Esophagus muscularis mucosa (tissue), 4 donors: ENCODE measurements around the gene AGPAT4. TPM values are rescaled to one million over a fixed set of nuclear protein-coding genes. Genes with fewer than 3 reads are reported as not detected.
A peak's percentile ranks its signal among the peaks of the same experiment; 100 is the strongest.

Source experiments
- DNase-seq: peaks from one replicate; pipeline ENCODE4 v3.0.0-alpha.2; 2017; ENCODE audit errors: extremely low spot score
- H3K27ac ChIP-seq, 4 donors: fragments of 200-600 bp; sonication (generic); replicated peaks in 1 of 4; 1 replicate in 3 of 4; 2 replicates in 1 of 4; pipeline ENCODE4 v1.5.1; 2016 to 2019; ENCODE audit warnings: mild to moderate bottlenecking in 1 of 4
- H3K27me3 ChIP-seq, 4 donors: fragments of 200-600 bp; sonication (generic); one replicate each; pipeline versions ENCODE4 v1.5.1 to v1.6.0; 2016 to 2019
- H3K36me3 ChIP-seq, 4 donors: fragments of 200-600 bp; sonication (generic); one replicate each; pipeline ENCODE4 v1.5.1; 2016 to 2019
- H3K4me1 ChIP-seq, 4 donors: fragments of 200-600 bp; sonication (generic); one replicate each; pipeline ENCODE4 v1.5.1; 2016 to 2019
- H3K4me3 ChIP-seq, 4 donors: fragments of 200-600 bp; sonication (generic); 1 replicate in 2 of 4; 2 replicates in 2 of 4; pipeline ENCODE4 v1.5.1; 2016 to 2019; ENCODE audit warnings: mild to moderate bottlenecking in 4 of 4, moderate library complexity in 1 of 4
- H3K9me3 ChIP-seq, 4 donors: fragments of 200-600 bp; sonication (generic); 1 replicate in 3 of 4; 2 replicates in 1 of 4; pipeline ENCODE4 v1.5.1; 2016 to 2019
- EP300 ChIP-seq: sonication (generic); formaldehyde crosslinking; IDR thresholded peaks from one replicate; pipeline ENCODE4 v1.6.1; 2017; ENCODE audit warnings: antibody characterized with exemption
- POLR2A ChIP-seq: fragments of 450-650 bp; IDR thresholded peaks from one replicate; pipeline ENCODE4 v1.6.1; 2017; ENCODE audit warnings: antibody characterized with exemption, moderate library complexity, mild to moderate bottlenecking, low read depth
- POLR2AphosphoS5 ChIP-seq, 2 donors: sonication (generic); formaldehyde crosslinking; IDR thresholded peaks; one replicate each; pipeline ENCODE4 v1.6.1; 2017; ENCODE audit warnings: antibody characterized with exemption in 2 of 2
- WGBS: methylation state at CpG from one replicate; pipeline ENCODE4 v1.1.5; 2018; 5-methylcytosine and 5-hydroxymethylcytosine counted together
- intact Hi-C: fragments of 100-400 bp; cut with DNase I; formaldehyde crosslinking; loops from one replicate; pipeline ENCODE4 v1.15.1; 2023
- total RNA-seq, 4 donors: library from RNA; depleted of rRNA; stranded (reverse); fragments of >200 nt; gene quantifications; one replicate each; pipeline versions ENCODE4 v1.1.0 to v1.2.1, GENCODE V29; 2016
- TF ChIP-seq, protein P1 (sequence below), 3 experiments: fragments of 200-600 bp in 2 of 3; fragments of 450-650 bp in 1 of 3; sonication (generic) in 2 of 3; IDR thresholded peaks; one replicate each; pipeline ENCODE4 v1.5.1; 2017 to 2019; ENCODE audit warnings: antibody characterized with exemption in 3 of 3, mild to moderate bottlenecking in 2 of 3, moderate library complexity in 1 of 3

Gene AGPAT4
- total RNA-seq, 4 donors from 2014 or later = 7.9 to 12.6 (median 10.0) TPM

DNA sequence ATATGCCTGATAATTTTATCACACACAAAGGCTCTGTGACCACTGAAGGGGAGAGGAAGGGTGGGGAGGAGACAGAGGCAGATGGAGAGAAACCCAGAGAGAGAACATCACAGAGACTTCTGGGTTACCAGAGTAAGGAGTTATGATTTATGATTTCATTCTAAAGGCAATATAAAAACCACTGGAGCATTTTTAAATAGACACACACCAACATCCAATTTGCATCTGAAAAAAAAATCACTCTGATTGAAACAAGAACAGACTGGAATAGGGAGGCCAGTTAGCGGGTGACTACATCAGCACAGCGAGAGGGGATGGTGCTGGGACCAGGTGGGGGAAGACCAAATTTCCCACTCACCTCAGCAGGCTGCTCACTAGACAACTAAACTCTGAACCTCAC, 104.8 kb downstream of the AGPAT4 start:
- Histone ChIP-seq H3K9me3 (no peaks in the 10 kb centered on the region), H3K4me3 (no peak overlapping the region), H3K36me3 (peaks cover 9 to 23% (median 16%) of the 10 kb centered on the region in 4 donors), H3K27ac (peak overlapping the region in 1 of 4 donors; percentile 3), H3K27me3 (no peaks in the 10 kb centered on the region), H3K4me1 (peaks cover 0 to 27% (median 22%) of the 10 kb centered on the region in 4 donors)
- no peak for DNase-seq
- 94% methylated on average over 2 of the region's 2 CpGs for WGBS
- intact Hi-C loops = no loop called here
- TF ChIP-seq POLR2A (no peak), POLR2AphosphoS5 (IDR thresholded peaks at IDR 0.05) (no peak), EP300 (no peak)
- TF ChIP-seq, protein P1, sequence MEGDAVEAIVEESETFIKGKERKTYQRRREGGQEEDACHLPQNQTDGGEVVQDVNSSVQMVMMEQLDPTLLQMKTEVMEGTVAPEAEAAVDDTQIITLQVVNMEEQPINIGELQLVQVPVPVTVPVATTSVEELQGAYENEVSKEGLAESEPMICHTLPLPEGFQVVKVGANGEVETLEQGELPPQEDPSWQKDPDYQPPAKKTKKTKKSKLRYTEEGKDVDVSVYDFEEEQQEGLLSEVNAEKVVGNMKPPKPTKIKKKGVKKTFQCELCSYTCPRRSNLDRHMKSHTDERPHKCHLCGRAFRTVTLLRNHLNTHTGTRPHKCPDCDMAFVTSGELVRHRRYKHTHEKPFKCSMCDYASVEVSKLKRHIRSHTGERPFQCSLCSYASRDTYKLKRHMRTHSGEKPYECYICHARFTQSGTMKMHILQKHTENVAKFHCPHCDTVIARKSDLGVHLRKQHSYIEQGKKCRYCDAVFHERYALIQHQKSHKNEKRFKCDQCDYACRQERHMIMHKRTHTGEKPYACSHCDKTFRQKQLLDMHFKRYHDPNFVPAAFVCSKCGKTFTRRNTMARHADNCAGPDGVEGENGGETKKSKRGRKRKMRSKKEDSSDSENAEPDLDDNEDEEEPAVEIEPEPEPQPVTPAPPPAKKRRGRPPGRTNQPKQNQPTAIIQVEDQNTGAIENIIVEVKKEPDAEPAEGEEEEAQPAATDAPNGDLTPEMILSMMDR (IDR thresholded peaks at IDR 0.05) = no peak

DNA sequence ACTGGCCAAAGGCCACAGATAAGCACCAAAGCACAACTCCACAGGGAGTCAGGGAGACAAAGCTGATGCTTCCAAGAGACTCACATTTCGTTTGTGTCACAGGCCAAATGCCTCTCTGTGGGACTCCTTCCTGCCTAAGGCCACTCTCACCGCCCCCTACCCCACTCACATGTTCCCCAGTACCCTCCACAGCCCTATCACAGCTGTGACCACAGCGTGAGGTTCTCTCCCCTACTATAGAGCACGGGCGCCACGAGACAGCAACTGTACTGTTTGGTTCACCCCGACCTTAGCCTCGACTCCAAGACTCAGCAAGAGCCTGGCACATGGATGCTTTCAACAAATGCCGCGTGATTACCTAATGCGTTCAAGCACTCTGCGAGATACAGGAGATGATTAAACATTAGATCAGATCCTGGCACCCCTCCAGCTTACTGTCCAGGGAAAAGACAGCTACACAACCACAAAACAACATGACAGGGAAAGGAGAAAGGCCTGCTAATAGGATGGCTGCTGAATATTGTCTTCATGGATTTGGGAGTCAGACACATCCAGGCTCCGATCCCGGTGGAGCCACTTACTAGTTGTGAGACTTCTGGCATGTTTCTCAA, 105.5 kb downstream of the AGPAT4 start:
- H3K9me3 ChIP-seq = no peaks in the 10 kb centered on the region
- DNase-seq = no peak
- H3K27me3 ChIP-seq = no peaks in the 10 kb centered on the region
- H3K36me3 ChIP-seq = peaks cover 10 to 30% (median 21%) of the 10 kb centered on the region in 4 donors
- peaks cover 0 to 27% (median 22%) of the 10 kb centered on the region in 4 donors for H3K4me1 ChIP-seq
- no peak for TF ChIP-seq EP300
- peak in 1 of 2 donors; percentile 7 for TF ChIP-seq POLR2AphosphoS5 (IDR thresholded peaks at IDR 0.05)
- intact Hi-C loops = no loop called here
- H3K27ac ChIP-seq = no peak overlapping the region
- WGBS = 55% methylated on average over 11 of the region's 14 CpGs
- H3K4me3 ChIP-seq = no peak overlapping the region

DNA sequence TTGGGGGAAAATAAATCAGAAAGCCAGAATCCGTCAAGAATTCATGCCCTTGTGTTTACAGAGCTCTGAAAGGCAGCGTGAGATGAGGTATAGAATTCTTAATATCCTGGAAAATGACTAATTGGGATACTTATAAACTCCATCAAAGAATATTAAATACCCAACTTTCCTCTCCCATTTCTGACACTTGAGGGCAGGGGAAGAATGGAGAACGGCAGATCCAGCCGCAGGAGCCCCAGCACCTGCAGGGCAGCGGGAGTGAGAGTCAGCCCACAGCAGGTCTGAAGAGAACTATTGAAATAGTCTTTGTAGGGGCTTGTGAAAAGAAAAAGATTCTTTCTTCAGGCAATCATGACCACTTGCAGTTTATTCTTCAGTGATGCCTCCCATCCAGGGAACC, 107.2 kb downstream of the AGPAT4 start:
- Histone ChIP-seq H3K4me1 (peaks cover 3 to 35% (median 27%) of the 10 kb centered on the region in 4 donors), H3K27ac (no peak overlapping the region), H3K9me3 (no peaks in the 10 kb centered on the region), H3K27me3 (no peaks in the 10 kb centered on the region), H3K4me3 (no peak overlapping the region), H3K36me3 (peaks cover 10 to 43% (median 26%) of the 10 kb centered on the region in 4 donors)
- DNase-seq = no peak
- intact Hi-C loops = no loop called here
- 98% methylated on average over 5 of the region's 5 CpGs for WGBS
- TF ChIP-seq EP300 = no peak

DNA sequence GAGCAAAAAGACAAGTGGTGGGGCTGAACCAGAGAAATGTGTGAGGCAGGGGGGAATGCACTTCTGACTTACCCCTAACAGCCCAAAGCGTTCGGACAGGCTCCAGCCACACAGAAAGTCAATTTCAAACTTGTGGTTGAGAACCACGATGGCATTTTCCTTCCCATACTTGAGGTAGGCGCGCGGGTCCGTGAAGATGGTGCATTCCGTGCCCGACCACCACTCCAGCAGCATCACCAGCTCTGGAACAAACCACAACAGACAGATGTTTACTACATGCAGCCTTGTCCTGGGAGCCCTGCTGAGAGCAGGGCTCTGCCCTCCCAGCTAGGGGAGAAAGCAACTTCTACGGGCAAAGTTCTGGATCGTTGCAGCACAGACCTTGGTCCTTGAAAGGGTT, 107.7 kb downstream of the AGPAT4 start:
- intact Hi-C loops = no loop called here
- Histone ChIP-seq H3K4me3 (no peak overlapping the region), H3K27ac (no peak overlapping the region), H3K27me3 (no peaks in the 10 kb centered on the region), H3K9me3 (no peaks in the 10 kb centered on the region), H3K36me3 (peaks cover 10 to 43% (median 26%) of the 10 kb centered on the region in 4 donors), H3K4me1 (peaks cover 3 to 37% (median 27%) of the 10 kb centered on the region in 4 donors)
- 93% methylated on average over 11 of the region's 11 CpGs for WGBS
- TF ChIP-seq EP300 (no peak), POLR2AphosphoS5 (IDR thresholded peaks at IDR 0.05) (no peak), POLR2A (no peak)
- TF ChIP-seq, protein P1 (IDR thresholded peaks at IDR 0.05) = no peak
- DNase-seq = no peak

DNA sequence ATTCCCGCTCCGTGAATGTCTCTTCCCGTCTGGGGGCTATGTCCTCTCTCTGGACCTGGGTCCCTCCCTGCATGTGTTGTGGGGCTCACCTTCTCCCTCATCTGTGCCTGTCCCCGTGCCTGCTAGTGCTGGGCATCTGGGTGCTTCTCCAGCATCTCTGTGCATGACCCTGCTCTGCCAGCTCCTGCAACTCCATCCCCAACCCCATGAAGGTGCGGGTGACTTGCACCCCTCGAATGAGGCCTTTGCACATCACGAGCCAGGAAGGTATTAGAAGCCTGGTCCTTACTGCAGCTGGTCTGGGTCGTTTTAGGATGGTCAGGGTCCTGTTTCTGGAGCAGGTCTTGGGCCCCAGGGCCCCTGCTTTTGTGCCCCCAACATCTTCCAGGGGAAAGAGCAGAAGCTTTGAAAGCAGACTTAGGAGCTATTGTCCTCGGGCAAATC, 109.7 kb downstream of the AGPAT4 start:
- Histone ChIP-seq H3K4me3 (no peak overlapping the region), H3K9me3 (no peaks in the 10 kb centered on the region), H3K36me3 (peaks cover 10 to 46% (median 29%) of the 10 kb centered on the region in 4 donors), H3K27me3 (no peaks in the 10 kb centered on the region), H3K27ac (no peak overlapping the region), H3K4me1 (peaks cover 3 to 33% (median 23%) of the 10 kb centered on the region in 4 donors)
- TF ChIP-seq EP300 (no peak), POLR2A (no peak), POLR2AphosphoS5 (IDR thresholded peaks at IDR 0.05) (no peak)
- TF ChIP-seq, protein P1 (IDR thresholded peaks at IDR 0.05) = no peak
- intact Hi-C loops = no loop called here
- DNase-seq = no peak
- 95% methylated on average over 9 of the region's 9 CpGs for WGBS
